Frontal cortex (tissue), 4 donors: ENCODE measurements around the gene CCDC88A. TPM values are rescaled to one million over a fixed set of nuclear protein-coding genes. Genes with fewer than 3 reads are reported as not detected.
"Not testable (repeated sequence)": the region's sequence is repeated elsewhere in the genome, so short reads cannot be mapped to it uniquely, and the experiment has no call there.

Experiments
- DNase-seq, 2 donors: peaks; one replicate each; pipeline ENCODE4 v3.0.0; 2012; ENCODE audit warnings: low spot score in 2 of 2
- FAIRE-seq: peaks from 2 replicates; lab custom pipeline; 2012; peaks lifted over from hg19 to GRCh38; lab: Jason Lieb, UNC
- total RNA-seq: library from RNA; depleted of rRNA; stranded (reverse); fragments of >200 nt; gene quantifications from one replicate; pipeline ENCODE4 v1.2.3, GENCODE V29; 2014
- donor health status: control.
- donor health status: control.
- donor health status: control.

CCDC88A gene
- total RNA-seq: 273 TPM

GRCh38 chr2:55419679-55420438 lies at the start of gene CCDC88A:
TSS of gene CCDC88A (minus strand) at chr2:55419856. CDS start at chr2:55419079, 777 bp downstream.
- DNase-seq (peak; percentile 89 to 91), FAIRE-seq (no peak)

- FAIRE-seq: no peak
- DNase-seq: no peak
These were observed 42.0 kb upstream of the CCDC88A start for GRCh38 chr2:55461679-55462078.

- FAIRE-seq: no peak
- no peak for DNase-seq
These were observed 40.9 kb upstream of the CCDC88A start for GRCh38 chr2:55460562-55460961.

GRCh38 chr2:55459714-55460274 lies 40.1 kb upstream of the CCDC88A start:
- FAIRE-seq: no peak
- DNase-seq: no peak

GRCh38 chr2:55459279-55459678 lies 39.6 kb upstream of the CCDC88A start:
- FAIRE-seq (no peak), DNase-seq (no peak)

GRCh38 chr2:55454121-55454520 lies 34.5 kb upstream of the CCDC88A start:
- FAIRE-seq (no peak), DNase-seq (no peak)

GRCh38 chr2:55452879-55453278 lies 33.2 kb upstream of the CCDC88A start:
- FAIRE-seq (no peak), DNase-seq (no peak)

- DNase-seq (no peak), FAIRE-seq (no peak)
These were observed 32.0 kb upstream of the CCDC88A start for GRCh38 chr2:55451699-55452098.

- not testable (repeated sequence) for FAIRE-seq, DNase-seq
These were observed 30.4 kb upstream of the CCDC88A start for GRCh38 chr2:55450014-55450413.

- FAIRE-seq, DNase-seq: not testable (repeated sequence)
These were observed 22.5 kb upstream of the CCDC88A start for GRCh38 chr2:55442045-55442760.

GRCh38 chr2:55441280-55441892 lies 21.7 kb upstream of the CCDC88A start:
- DNase-seq (no peak), FAIRE-seq (no peak)

- DNase-seq (no peak), FAIRE-seq (no peak)
These were observed 19.4 kb upstream of the CCDC88A start for GRCh38 chr2:55439101-55439397.

- DNase-seq (no peak), FAIRE-seq (no peak)
These were observed 18.9 kb upstream of the CCDC88A start for GRCh38 chr2:55438391-55439100.

GRCh38 chr2:55437515-55438390 lies 18.1 kb upstream of the CCDC88A start:
- DNase-seq (no peak), FAIRE-seq (no peak)

- peak; percentile 31 to 39 for DNase-seq
- FAIRE-seq: peak; percentile 71
These were observed 12.4 kb upstream of the CCDC88A start for GRCh38 chr2:55431982-55432627.

GRCh38 chr2:55430211-55430975 lies 10.7 kb upstream of the CCDC88A start:
- FAIRE-seq (no peak), DNase-seq (no peak)

GRCh38 chr2:55428258-55428657 lies 8.6 kb upstream of the CCDC88A start:
- DNase-seq: no peak
- FAIRE-seq: no peak

GRCh38 chr2:55425431-55425831 lies 5.8 kb upstream of the CCDC88A start:
- DNase-seq: no peak
- no peak for FAIRE-seq
